Activated naive CD8-positive, alpha-beta T cell (primary cell): ENCODE results near the gene ARHGAP18.
"Not testable (repeated sequence)": the region's sequence is repeated elsewhere in the genome, so short reads cannot be mapped to it uniquely, and the experiment has no call there.

ENCODE experiments used
- H3K27ac Mint-ChIP-seq: one replicate; pipeline ENCODE4 v1.8.0; 2021; ENCODE audit warnings: mixed read lengths
- H3K27me3 Mint-ChIP-seq: one replicate; pipeline ENCODE4 v1.8.0; 2021; ENCODE audit warnings: mixed read lengths
- H3K36me3 Mint-ChIP-seq: one replicate; pipeline ENCODE4 v1.8.0; 2021; ENCODE audit warnings: mixed read lengths
- H3K4me1 Mint-ChIP-seq: one replicate; pipeline ENCODE4 v1.8.0; 2021; ENCODE audit warnings: low read depth, mixed read lengths
- H3K4me3 Mint-ChIP-seq: one replicate; pipeline ENCODE4 v1.8.0; 2021; ENCODE audit warnings: mild to moderate bottlenecking, mixed read lengths
- H3K9me3 Mint-ChIP-seq: one replicate; pipeline ENCODE4 v1.8.0; 2021; ENCODE audit warnings: low read depth, mixed read lengths

ARHGAP18 gene

DNA sequence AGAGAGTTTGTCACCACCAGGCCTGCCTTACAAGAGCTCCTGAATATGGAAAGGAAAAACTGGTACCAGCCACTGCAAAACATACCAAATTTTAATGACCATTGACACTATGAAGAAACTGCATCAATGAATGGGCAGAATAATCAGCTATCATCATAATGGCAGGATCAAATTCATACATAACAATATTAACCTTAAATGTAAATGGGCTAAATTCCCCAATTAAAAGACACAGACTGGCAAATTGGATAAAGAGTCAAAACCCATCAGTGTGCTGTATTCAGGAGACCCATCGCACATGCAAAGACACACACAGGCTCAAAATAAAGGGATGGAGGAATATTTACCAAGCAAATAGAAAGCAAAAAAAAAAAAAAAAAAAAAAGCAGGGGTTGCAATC lies 139.0 kb downstream of the ARHGAP18 start:
- H3K27me3 Mint-ChIP-seq, H3K36me3 Mint-ChIP-seq, H3K4me3 Mint-ChIP-seq, H3K27ac Mint-ChIP-seq, H3K9me3 Mint-ChIP-seq: not testable (repeated sequence)
- peaks cover 14% of the 10 kb centered on the region for H3K4me1 Mint-ChIP-seq

DNA sequence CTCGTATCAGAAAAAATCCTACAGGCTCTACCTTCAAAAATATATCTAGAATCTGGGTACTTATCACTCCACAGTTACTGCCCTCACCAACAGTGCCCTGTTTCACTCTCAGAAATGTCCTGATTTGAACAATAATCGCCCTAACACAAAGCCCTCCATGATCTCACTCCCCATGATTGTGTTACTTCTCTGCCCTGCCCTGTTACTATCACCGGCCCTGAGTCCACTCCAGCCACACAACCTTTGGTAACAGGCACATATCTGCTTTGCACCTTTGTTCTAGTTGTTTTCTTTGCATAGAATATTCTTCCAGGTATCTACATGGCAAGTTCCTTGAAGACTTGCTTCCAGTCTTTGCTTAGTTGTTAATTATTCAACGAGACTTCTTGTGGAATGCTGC lies 142.0 kb downstream of the ARHGAP18 start:
- peaks cover 9% of the 10 kb centered on the region for H3K36me3 Mint-ChIP-seq
- no peak overlapping the region for H3K27ac Mint-ChIP-seq
- H3K4me3 Mint-ChIP-seq: no peak overlapping the region
- H3K27me3 Mint-ChIP-seq: no peaks in the 10 kb centered on the region
- H3K4me1 Mint-ChIP-seq: peaks cover 3% of the 10 kb centered on the region
- peaks cover 4% of the 10 kb centered on the region for H3K9me3 Mint-ChIP-seq

DNA sequence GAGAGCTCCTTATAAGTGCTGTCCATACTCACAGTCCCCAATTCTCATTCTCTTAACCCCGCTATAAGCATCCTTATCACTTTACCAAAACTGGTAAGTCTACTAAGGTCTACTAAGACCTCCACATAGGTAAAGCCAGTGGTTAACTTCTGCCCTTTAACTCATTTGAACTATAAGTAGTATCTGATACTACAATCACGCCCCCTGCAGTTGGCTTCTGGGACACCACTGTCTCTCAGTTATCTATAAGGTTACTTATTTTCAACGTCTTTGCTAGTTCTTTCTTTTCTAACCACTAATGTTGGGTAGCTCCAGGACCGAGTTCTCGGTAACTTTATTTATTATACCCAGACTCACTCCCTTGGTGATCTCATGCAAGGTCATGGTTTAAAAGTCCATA lies 142.6 kb downstream of the ARHGAP18 start:
- no peak overlapping the region for H3K4me3 Mint-ChIP-seq
- no peaks in the 10 kb centered on the region for H3K27me3 Mint-ChIP-seq
- peaks cover 9% of the 10 kb centered on the region for H3K36me3 Mint-ChIP-seq
- peaks cover 4% of the 10 kb centered on the region for H3K9me3 Mint-ChIP-seq
- peaks cover 3% of the 10 kb centered on the region for H3K4me1 Mint-ChIP-seq
- H3K27ac Mint-ChIP-seq: no peak overlapping the region

DNA sequence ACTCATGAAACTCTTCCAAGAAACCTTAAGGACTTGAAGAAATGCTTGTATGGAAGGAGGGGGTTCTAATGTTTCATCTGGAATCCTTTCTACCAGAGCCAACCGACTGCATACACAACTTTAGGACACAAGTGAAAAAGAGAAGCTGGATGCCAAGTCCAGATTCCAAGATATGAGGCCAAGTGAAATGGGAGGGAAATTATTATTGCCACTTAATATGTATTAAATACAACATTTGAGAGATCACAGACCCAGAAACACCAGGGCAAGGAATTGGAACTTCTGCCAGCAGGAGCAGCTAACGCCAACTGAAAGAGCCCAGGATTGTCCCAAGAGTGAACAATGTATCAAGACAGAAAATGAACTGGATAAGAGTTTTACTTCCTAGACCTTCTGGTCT lies 144.2 kb downstream of the ARHGAP18 start:
- Mint-ChIP-seq H3K4me3 (no peak overlapping the region), H3K27ac (no peak overlapping the region), H3K27me3 (no peaks in the 10 kb centered on the region), H3K36me3 (peaks cover 6% of the 10 kb centered on the region), H3K9me3 (peaks cover 2% of the 10 kb centered on the region), H3K4me1 (peaks cover 3% of the 10 kb centered on the region)

DNA sequence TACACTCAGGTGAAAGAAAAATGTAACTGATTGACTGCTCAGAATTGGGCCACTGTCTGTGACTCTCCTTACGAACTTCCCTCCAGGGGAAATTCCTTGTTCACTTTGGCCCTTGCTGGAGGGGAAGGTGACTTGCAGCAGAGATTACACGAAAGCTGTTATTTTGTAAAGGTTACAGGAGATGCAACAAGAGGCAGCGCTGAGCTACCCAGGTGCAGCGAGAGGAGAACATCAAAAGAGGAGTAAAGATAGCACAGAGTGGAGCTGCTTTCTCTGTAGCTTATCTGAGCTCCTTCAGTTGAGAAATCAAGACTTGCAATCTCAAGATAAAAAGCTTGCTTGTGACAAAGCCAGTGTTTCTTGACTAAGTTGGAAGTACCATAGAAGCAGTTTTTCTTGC lies 144.6 kb downstream of the ARHGAP18 start:
- Mint-ChIP-seq H3K4me1 (peaks cover 3% of the 10 kb centered on the region), H3K4me3 (no peak overlapping the region), H3K36me3 (peaks cover 3% of the 10 kb centered on the region), H3K9me3 (no peaks in the 10 kb centered on the region), H3K27me3 (no peaks in the 10 kb centered on the region), H3K27ac (no peak overlapping the region)

DNA sequence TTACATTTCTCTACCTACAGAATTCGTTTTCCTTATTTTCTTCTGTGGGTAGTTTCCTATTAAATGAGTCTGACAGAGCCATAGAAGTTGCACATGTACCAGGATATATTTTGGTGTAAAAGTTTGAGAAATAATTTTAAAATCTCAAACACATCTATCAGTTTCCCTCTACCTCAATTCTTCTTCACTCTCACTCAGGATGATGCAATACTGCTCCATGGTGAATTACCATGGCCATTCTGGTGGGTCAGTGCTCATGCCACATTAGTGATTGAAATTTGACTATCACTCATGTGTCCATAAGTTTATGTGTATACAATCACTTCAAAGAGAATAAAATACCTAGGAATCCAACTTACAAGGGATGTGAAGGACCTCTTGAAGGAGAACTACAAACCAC lies 151.7 kb downstream of the ARHGAP18 start:
- H3K4me1 Mint-ChIP-seq: no peaks in the 10 kb centered on the region
- no peak overlapping the region for H3K27ac Mint-ChIP-seq
- no peaks in the 10 kb centered on the region for H3K9me3 Mint-ChIP-seq
- H3K36me3 Mint-ChIP-seq: no peaks in the 10 kb centered on the region
- H3K27me3 Mint-ChIP-seq: peaks cover 3% of the 10 kb centered on the region
- H3K4me3 Mint-ChIP-seq: no peak overlapping the region

DNA sequence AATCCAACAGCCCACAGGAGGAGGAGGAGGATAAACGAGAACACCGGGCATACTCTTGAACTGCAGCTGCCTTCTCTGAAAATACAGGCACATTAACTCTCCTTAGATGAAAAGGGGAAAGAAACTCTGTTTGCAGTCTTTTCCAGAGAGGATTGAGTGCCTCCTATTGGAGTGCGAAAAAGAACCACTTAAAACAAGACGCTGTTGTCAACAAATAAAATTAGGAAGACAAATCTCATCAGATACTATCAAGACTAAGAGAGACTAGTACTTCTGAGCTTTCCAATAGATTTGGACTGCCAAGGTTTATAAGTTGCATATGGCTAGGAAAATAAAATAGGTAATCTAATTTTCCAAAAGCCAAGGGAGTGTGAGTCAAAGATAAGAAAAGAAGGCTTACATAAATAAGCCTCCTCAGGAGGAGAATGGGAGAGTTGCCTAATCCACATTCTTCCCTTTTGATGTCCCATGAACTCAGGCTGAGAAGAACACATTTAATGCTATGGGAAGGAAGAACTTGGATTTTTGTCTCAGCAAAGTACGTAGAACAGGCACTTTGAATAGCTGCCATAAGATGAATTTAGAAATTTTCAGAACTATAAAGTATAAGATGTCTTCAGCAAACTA lies 154.7 kb downstream of the ARHGAP18 start:
- Mint-ChIP-seq H3K27ac (no peak overlapping the region), H3K9me3 (no peaks in the 10 kb centered on the region), H3K27me3 (peaks cover 6% of the 10 kb centered on the region), H3K4me1 (no peaks in the 10 kb centered on the region), H3K36me3 (no peaks in the 10 kb centered on the region), H3K4me3 (no peak overlapping the region)

DNA sequence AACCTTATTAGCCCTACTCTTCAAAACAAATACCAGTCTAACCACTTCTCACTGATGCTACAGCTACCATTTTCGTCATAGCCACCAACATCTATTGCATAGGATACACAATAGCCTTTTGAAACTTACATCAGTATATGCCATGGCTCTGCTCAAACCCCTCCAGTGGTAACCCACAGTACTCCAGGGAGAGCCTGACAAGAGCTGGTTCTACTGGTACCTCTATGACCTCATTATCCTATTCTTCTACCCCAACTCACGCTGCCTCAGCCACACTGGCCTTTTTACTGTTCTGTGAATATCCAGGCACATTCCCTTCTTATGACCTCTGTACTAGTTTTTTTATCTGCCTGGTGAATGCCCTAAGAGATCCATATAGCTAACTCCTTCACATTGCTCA lies 157.6 kb downstream of the ARHGAP18 start:
- H3K27ac Mint-ChIP-seq: no peak overlapping the region
- H3K4me1 Mint-ChIP-seq: no peaks in the 10 kb centered on the region
- no peak overlapping the region for H3K4me3 Mint-ChIP-seq
- H3K9me3 Mint-ChIP-seq: no peaks in the 10 kb centered on the region
- peaks cover 6% of the 10 kb centered on the region for H3K27me3 Mint-ChIP-seq
- no peaks in the 10 kb centered on the region for H3K36me3 Mint-ChIP-seq

DNA sequence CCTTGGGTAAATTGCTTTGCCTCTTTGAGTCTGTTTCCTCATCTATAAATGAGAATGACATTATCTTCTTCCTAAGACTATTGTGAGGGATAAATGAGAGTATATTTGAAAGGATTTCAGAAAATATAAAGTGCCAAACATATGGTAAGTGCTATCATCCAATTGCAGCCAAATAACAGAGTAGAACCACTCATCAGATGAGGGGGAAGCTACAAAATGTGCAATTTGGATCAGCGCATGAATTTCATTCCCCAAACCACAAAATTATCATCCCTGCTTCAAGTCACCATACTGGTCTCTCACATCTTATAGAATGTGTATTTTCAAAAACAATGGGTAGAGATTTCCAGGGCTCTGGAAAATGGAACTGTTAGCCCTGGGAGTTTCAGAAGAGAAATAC lies 158.5 kb downstream of the ARHGAP18 start:
- no peaks in the 10 kb centered on the region for H3K4me1 Mint-ChIP-seq
- no peak overlapping the region for H3K27ac Mint-ChIP-seq
- H3K36me3 Mint-ChIP-seq: no peaks in the 10 kb centered on the region
- H3K4me3 Mint-ChIP-seq: no peak overlapping the region
- no peaks in the 10 kb centered on the region for H3K9me3 Mint-ChIP-seq
- peaks cover 6% of the 10 kb centered on the region for H3K27me3 Mint-ChIP-seq

DNA sequence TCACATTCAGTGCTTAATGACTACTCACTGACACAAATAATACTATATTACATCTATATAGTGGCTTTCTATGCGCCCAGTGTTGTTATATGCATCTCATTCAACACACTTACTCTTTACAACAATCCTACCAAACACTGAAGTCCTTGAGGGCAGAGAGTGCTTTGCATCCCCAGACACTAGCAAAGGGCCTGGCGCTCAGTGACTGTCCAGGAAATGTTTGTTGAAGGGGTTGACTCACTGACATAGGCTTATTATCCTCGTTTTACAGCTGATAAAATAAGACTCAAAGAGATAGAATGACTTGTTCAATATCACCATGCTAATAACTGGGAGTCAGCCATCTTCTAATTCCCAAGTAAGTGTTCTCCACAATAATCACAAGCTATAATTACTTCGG lies 163.3 kb downstream of the ARHGAP18 start:
- no peak overlapping the region for H3K27ac Mint-ChIP-seq
- no peak overlapping the region for H3K4me3 Mint-ChIP-seq
- H3K4me1 Mint-ChIP-seq: peaks cover 8% of the 10 kb centered on the region
- H3K9me3 Mint-ChIP-seq: peaks cover 4% of the 10 kb centered on the region
- H3K36me3 Mint-ChIP-seq: peaks cover 4% of the 10 kb centered on the region
- peaks cover 3% of the 10 kb centered on the region for H3K27me3 Mint-ChIP-seq

DNA sequence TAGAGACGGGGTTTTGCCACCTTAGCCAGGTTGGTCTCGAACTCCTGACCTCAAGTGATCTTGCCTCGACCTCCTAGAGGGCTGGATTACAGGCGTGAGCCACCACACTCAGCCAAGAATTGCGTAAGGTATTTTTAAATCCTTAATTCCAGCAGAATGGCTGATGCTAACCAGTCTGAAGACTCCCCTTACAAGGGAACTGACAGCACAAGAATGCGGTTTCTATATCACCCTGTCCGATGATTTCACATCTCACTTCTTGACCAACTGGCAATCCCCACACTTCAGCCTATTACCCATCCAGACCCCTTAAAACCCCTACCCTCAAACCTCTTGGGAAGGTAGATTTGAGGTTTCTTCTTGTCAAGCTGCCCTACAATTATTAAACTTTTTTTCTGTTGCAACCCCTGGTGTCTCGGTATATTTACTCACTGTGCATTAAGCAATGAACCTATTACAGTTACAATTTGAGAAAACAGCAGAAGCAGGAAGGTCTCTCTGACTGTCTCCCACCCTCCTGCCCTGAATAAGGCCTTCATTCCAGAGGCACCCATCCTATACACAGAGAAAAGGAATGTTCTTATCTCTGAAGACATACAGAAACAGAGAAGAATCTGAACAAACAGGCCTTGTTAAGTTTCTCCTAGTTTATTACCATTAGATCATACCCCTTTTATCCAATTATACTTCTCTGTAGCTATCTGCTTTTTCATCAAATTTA lies 164.9 kb downstream of the ARHGAP18 start:
- Mint-ChIP-seq H3K9me3 (peaks cover 4% of the 10 kb centered on the region), H3K4me1 (peaks cover 8% of the 10 kb centered on the region), H3K27ac (no peak overlapping the region), H3K4me3 (no peak overlapping the region), H3K36me3 (peaks cover 4% of the 10 kb centered on the region), H3K27me3 (peaks cover 2% of the 10 kb centered on the region)

DNA sequence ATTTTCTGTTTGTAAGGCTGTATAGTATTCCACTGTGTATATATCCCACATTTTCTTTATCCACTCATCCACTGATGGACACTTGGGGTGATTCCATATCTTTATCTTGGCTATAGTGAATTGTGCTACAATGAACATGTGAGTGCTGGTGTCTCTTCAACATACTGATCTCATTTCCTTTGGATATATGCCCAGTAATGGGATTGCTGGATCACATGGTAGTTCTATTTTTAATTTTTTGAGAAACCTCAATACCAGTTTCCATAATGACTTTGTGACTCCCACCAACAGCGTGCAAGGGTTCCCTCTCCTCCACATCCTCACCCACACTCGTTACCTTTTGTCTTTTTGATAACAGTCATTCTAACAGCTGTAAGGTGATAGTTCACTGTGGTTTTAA lies 166.0 kb downstream of the ARHGAP18 start:
- Mint-ChIP-seq H3K4me1 (peaks cover 8% of the 10 kb centered on the region), H3K27ac (no peak overlapping the region), H3K4me3 (no peak overlapping the region), H3K9me3 (peaks cover 4% of the 10 kb centered on the region), H3K27me3 (peaks cover 2% of the 10 kb centered on the region), H3K36me3 (peaks cover 4% of the 10 kb centered on the region)

DNA sequence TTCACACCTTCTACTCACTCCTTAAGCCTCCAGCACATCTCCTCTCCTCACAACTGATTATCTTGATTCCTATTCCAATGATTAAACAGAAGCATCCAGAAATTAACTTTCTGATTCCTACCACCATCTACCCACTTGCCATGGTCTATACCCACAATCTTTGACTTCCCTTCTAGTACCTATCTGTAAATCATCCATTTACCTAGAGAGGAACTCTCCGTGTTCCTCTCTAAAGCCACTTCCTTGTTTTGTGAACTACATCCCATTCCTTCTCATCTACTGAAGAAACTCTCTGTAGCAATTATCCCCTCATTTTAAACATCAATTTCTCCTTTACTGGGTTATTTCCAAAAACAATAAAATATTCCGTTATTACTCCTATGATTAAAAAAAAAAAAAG lies 167.3 kb downstream of the ARHGAP18 start:
- Mint-ChIP-seq H3K36me3 (peaks cover 4% of the 10 kb centered on the region), H3K4me1 (peaks cover 8% of the 10 kb centered on the region), H3K9me3 (peaks cover 4% of the 10 kb centered on the region), H3K4me3 (no peak overlapping the region), H3K27me3 (peaks cover 2% of the 10 kb centered on the region), H3K27ac (no peak overlapping the region)

DNA sequence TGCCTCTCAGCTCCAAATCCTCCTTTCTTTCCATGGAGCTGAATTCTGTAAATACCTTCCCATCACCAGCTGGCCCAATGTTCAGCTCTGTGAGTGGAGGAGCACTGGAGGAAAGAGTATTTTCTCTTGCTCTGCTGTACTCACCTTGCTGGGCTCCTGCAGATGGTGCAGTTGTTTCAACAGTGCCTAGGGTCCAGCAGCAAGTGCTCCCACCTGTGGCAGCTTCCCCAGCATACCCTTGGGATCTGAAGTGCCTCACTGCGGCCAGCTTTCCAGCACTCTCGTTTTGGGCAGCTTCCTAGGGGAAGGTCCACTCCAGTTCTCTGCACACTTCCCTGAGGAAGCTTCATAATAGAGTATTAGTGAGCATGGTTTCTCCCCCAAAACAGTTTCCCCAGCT lies 170.9 kb downstream of the ARHGAP18 start:
- H3K4me1 Mint-ChIP-seq: peaks cover 4% of the 10 kb centered on the region
- no peak overlapping the region for H3K4me3 Mint-ChIP-seq
- peaks cover 6% of the 10 kb centered on the region for H3K36me3 Mint-ChIP-seq
- H3K9me3 Mint-ChIP-seq: peaks cover 2% of the 10 kb centered on the region
- no peak overlapping the region for H3K27ac Mint-ChIP-seq
- H3K27me3 Mint-ChIP-seq: peaks cover 2% of the 10 kb centered on the region

DNA sequence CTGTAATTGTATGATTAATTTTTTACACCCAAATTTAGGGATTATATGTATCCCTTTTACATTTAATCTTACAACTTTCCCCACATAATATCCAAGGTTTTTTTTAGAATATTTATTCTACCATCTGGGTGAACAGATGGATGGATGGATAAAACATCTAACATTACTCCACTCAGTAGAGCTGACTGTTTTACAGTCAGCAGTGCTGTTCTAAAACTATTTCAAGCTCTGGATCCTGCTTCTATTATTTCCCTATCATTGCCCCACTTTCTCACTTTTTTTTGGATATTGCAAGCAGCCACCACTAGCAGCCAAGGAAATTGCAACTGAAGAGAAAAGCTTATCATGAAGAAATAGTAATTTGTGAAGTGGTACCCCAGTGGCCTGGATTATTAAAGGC lies 173.7 kb downstream of the ARHGAP18 start:
- H3K4me3 Mint-ChIP-seq: no peak overlapping the region
- H3K27ac Mint-ChIP-seq: no peak overlapping the region
- H3K36me3 Mint-ChIP-seq: peaks cover 4% of the 10 kb centered on the region

DNA sequence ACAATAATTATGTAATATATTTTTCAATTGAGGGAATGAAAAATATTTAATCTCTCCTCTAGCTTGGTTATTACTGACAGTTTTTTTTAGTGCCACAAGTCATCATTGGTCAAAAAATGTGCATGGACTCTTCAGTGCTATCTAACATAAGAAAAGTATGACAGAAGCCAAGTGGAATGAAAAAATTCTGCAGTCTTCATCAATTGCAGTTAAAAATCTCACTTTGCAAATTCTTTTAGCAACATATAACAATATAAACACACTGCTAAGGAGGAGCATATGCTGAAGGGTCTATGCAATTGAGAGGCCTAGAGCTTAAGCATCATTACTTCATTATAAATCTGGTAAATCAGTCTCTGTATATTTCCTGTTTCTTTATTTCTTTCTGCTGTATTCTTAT lies 175.1 kb downstream of the ARHGAP18 start:
- no peaks in the 10 kb centered on the region for H3K27me3 Mint-ChIP-seq
- H3K27ac Mint-ChIP-seq: no peak overlapping the region
- H3K9me3 Mint-ChIP-seq: peaks cover 5% of the 10 kb centered on the region
- no peak overlapping the region for H3K4me3 Mint-ChIP-seq
- H3K36me3 Mint-ChIP-seq: peaks cover 4% of the 10 kb centered on the region
- no peaks in the 10 kb centered on the region for H3K4me1 Mint-ChIP-seq

More for the DNA sequence above, 173.7 kb downstream of the ARHGAP18 start:
- no peaks in the 10 kb centered on the region for H3K27me3 Mint-ChIP-seq
- peaks cover 5% of the 10 kb centered on the region for H3K9me3 Mint-ChIP-seq
- no peaks in the 10 kb centered on the region for H3K4me1 Mint-ChIP-seq
